K562 (cell line): Measurements from ENCODE around the gene CUX1. TPM values are rescaled to one million over a fixed set of nuclear protein-coding genes. Genes with fewer than 3 reads are reported as not detected.

Experiments
- ATAC-seq: fragments of 200-7000 bp; cut with Tn5 transposase; 3 replicates; pipeline ENCODE4 v1.9.1; 2020; ENCODE audit warnings: moderate library complexity
- BruUV-seq: library from RNA; stranded (reverse); fragments of 400-500 nt; replicated peaks from 2 replicates; lab custom pipeline; 2021; lab: Mats Ljungman, UMichigan
- CTCF ChIA-PET: fragments of 300-600 bp; formaldehyde crosslinking; extraction: SDS; loops from one replicate; lab custom pipeline; 2021; ENCODE audit warnings: low intra/inter-chr PET ratio; lab: Yijun Ruan, JAX
- POLR2A ChIA-PET: fragments of 300-600, 350-650 bp; sonication (Branson Sonifier 250); formaldehyde crosslinking; extraction: SDS; loops from one replicate; lab custom pipeline; 2021; ENCODE audit warnings: antibody characterized with exemption, inconsistent platforms; lab: Yijun Ruan, JAX
- DNase-seq, 4 experiments: peaks; one replicate each; pipeline versions ENCODE4 v3.0.0 to v3.0.0-alpha.2; 2011 to 2018; ENCODE audit warnings: low spot score in 3 of 4, mixed read lengths in 3 of 4; ENCODE audit errors: extremely low read depth in 1 of 4
- FAIRE-seq: peaks from 2 replicates; lab custom pipeline; 2011; peaks lifted over from hg19 to GRCh38; lab: Jason Lieb, UNC
- H2AFZ ChIP-seq: 2 replicates; pipeline ENCODE4 v1.6.0; 2011; ENCODE audit warnings: low read depth, low read length, control low read depth, inconsistent platforms
- H3K27ac ChIP-seq: fragments of 200-600 bp; 3 replicates; pipeline ENCODE4 v1.8.0; 2011; ENCODE audit warnings: low read depth, mild to moderate bottlenecking, control low read depth, inconsistent platforms, low read length, moderate library complexity, mixed read lengths; ENCODE audit errors: extremely low read depth
- H3K27me3 ChIP-seq, 2 experiments: fragments of 300-600 bp in 1 of 2; 2 replicates in 1 of 2; 3 replicates in 1 of 2; pipeline versions ENCODE4 v1.6.0 to v1.8.0; 2011; ENCODE audit warnings: inconsistent platforms in 2 of 2, low read length in 2 of 2, mild to moderate bottlenecking in 1 of 2, mixed read lengths in 1 of 2, moderate library complexity in 1 of 2; ENCODE audit not compliant: control insufficient read depth in 2 of 2, insufficient read depth in 2 of 2
- H3K36me3 ChIP-seq: fragments of 300-600 bp; 3 replicates; pipeline ENCODE4 v1.8.0; 2011; ENCODE audit warnings: mild to moderate bottlenecking, low read length, inconsistent platforms; ENCODE audit not compliant: control insufficient read depth, insufficient read depth
- H3K4me1 ChIP-seq, 2 experiments: fragments of 200-600 bp in 1 of 2; replicated peaks in 1 of 2; 2 replicates in 1 of 2; 3 replicates in 1 of 2; pipeline versions ENCODE4 v1.5.1 to v1.8.0; 2011; ENCODE audit warnings: inconsistent platforms in 2 of 2, low read length in 2 of 2, mild to moderate bottlenecking in 1 of 2, mixed read lengths in 1 of 2, moderate library complexity in 1 of 2; ENCODE audit not compliant: control insufficient read depth in 2 of 2, insufficient read depth in 2 of 2
- H3K4me2 ChIP-seq: 2 replicates; pipeline ENCODE4 v1.6.1; 2011; ENCODE audit warnings: low read length, control low read depth, inconsistent platforms, mixed read lengths; ENCODE audit not compliant: insufficient read depth
- H3K4me3 ChIP-seq: fragments of 200-600 bp; sonication (generic), shearing (Covaris generic); 2 replicates; pipeline ENCODE4 v1.5.1; 2016; ENCODE audit warnings: control low read depth, inconsistent platforms
- H3K79me2 ChIP-seq: fragments of 200-600 bp; 3 replicates; pipeline ENCODE4 v1.8.0; 2011; ENCODE audit warnings: low read length, inconsistent platforms; ENCODE audit not compliant: control insufficient read depth, insufficient read depth
- H3K9ac ChIP-seq, 2 experiments: 2 replicates each; pipeline versions ENCODE4 v1.6.0 to v1.6.1; 2011; ENCODE audit warnings: low read depth in 2 of 2, low read length in 2 of 2, control low read depth in 1 of 2, inconsistent platforms in 1 of 2, mild to moderate bottlenecking in 1 of 2, mixed read lengths in 1 of 2; ENCODE audit not compliant: insufficient read depth in 1 of 2
- H3K9me1 ChIP-seq: one replicate; pipeline ENCODE4 v1.6.0; 2011; ENCODE audit warnings: inconsistent platforms, mild to moderate bottlenecking, low read length, moderate library complexity; ENCODE audit not compliant: control insufficient read depth, insufficient read depth
- H3K9me3 ChIP-seq: replicated peaks from 2 replicates; pipeline ENCODE4 v1.5.1; 2011; ENCODE audit warnings: low read depth, low read length, inconsistent platforms; ENCODE audit not compliant: control insufficient read depth, insufficient read depth
- H4K20me1 ChIP-seq: replicated peaks from 2 replicates; pipeline ENCODE4 v1.6.1; 2011; ENCODE audit warnings: low read length, inconsistent platforms, mixed read lengths; ENCODE audit not compliant: control insufficient read depth, insufficient read depth
- CC2D1A ChIP-seq: fragments of 450-650 bp; IDR thresholded peaks from 2 replicates; pipeline ENCODE4 v1.6.1; 2017; ENCODE audit warnings: mild to moderate bottlenecking
- FOXJ3 ChIP-seq: sonication (generic); formaldehyde crosslinking; IDR thresholded peaks from 2 replicates; pipeline ENCODE4 v1.4.0; 2020; ENCODE audit warnings: mild to moderate bottlenecking, missing genetic modification reagents
- KDM1A ChIP-seq, 2 experiments: fragments of 450-650 bp; IDR thresholded peaks; 2 replicates each; pipeline ENCODE4 v1.6.1; 2016; ENCODE audit warnings: mild to moderate bottlenecking in 2 of 2
- ZNF212 ChIP-seq: fragments of 450-650 bp; formaldehyde crosslinking; IDR thresholded peaks from 2 replicates; pipeline ENCODE4 v1.4.0; 2020; ENCODE audit warnings: mild to moderate bottlenecking
- WGBS: fragments of 100-300 bp; shearing (Covaris generic); methylation state at CpG from one replicate; pipeline ENCODE4 v1.1.6; 2016; ENCODE audit warnings: low coverage, mixed read lengths; ENCODE audit not compliant: insufficient coverage; ENCODE audit errors: missing lambda C conversion rate; 5-methylcytosine and 5-hydroxymethylcytosine counted together
- in situ Hi-C: fragments of 300-500 bp; cut with MboI; formaldehyde crosslinking; loops from 4 replicates; pipeline ENCODE4 v1.15.0; 2018; ENCODE audit warnings: inconsistent platforms, mixed read lengths
- intact Hi-C: fragments of 100-400 bp; cut with micrococcal nuclease; formaldehyde crosslinking; loops from 2 replicates; pipeline ENCODE4 v1.14.2; 2022
- polyA plus RNA-seq, 8 experiments: library from polyadenylated mRNA; depleted of rRNA in 4 of 8; stranded (reverse) in 5 of 8; unstranded in 3 of 8; fragments of >200 nt; fragmentation: Nextera tagmentation in 2 of 8; fragmentation: Illumina TruSeq in 1 of 8; extraction: Ambion mirVana in 2 of 8; extraction: Trizol in 1 of 8; gene quantifications; 2 replicates each; pipeline versions ENCODE4 v1.2.1 to v1.2.3, GENCODE V29; 2011 to 2014; ENCODE audit warnings: inconsistent platforms in 1 of 8, missing spikeins in 1 of 8
- total RNA-seq, 7 experiments: library from RNA; depleted of rRNA in 6 of 7; stranded (reverse); fragments of >200 nt in 6 of 7; fragmentation: Illumina TruSeq in 2 of 7; extraction: Trizol in 2 of 7; gene quantifications; 2 replicates each; pipeline versions ENCODE4 v1.2.1 to v1.2.3, GENCODE V29; 2011 to 2021; ENCODE audit warnings: low replicate concordance in 1 of 7
- TF ChIP-seq, protein P1 (sequence below): sonication (generic); formaldehyde crosslinking; IDR thresholded peaks from 2 replicates; pipeline ENCODE4 v1.8.0; 2022; ENCODE audit warnings: missing genetic modification reagents, mild to moderate bottlenecking, moderate library complexity, borderline replicate concordance
- TF ChIP-seq, protein P2 (sequence below): fragments of 250-450 bp; sonication (Bioruptor Pico); IDR thresholded peaks from 2 replicates; pipeline ENCODE4 v1.4.0; 2020; ENCODE audit warnings: mild to moderate bottlenecking
- TF ChIP-seq, protein P3 (sequence below), 3 experiments: fragments of 200-800 bp in 1 of 3; fragments of 250-450 bp in 1 of 3; fragments of 450-650 bp in 1 of 3; sonication (Bioruptor Pico) in 1 of 3; sonication (Bioruptor generic) in 1 of 3; formaldehyde crosslinking in 1 of 3; IDR thresholded peaks; 2 replicates each; pipeline versions ENCODE4 v1.6.1 to v1.8.0; 2016 to 2022; ENCODE audit warnings: mild to moderate bottlenecking in 2 of 3, missing genetic modification characterization in 2 of 3, missing compliant biosample characterization in 1 of 3, moderate library complexity in 1 of 3

CUX1 gene
- total and polyA plus RNA-seq, 9 of the 15 experiments (the other 6 are each of a cell fraction or from before 2014, with no cell fraction given) = 3.6 to 55.3 (median 25.2) TPM

DNA sequence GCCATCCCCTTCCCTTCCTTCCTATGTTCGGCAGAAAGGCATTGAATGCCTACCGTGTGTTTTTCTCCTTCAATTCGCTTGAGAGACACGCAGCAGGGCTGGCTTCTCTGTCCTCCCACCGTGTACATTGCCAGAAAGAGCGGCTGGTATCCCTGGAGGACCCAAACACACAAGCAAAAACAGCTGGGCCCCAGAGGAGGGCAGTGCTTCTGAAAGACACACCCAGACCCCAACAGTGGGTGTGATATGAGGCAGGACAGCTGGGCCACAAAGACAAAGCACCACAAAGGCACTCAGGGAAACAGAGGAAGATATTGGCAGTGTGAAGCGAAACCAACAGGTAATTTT is 336.1 kb downstream of the CUX1 start:
- DNase-seq (no peak), FAIRE-seq (no peak), ATAC-seq (no peak)
- Histone ChIP-seq H3K79me2 (no peaks in the 10 kb centered on the region), H3K4me1 (peaks cover 23 to 28% of the 10 kb centered on the region in 2 experiments; a peak in 4 of 5 replicates), H2AFZ (no peak overlapping the region), H3K4me3 (no peak overlapping the region), H3K4me2 (no peak overlapping the region), H3K9me3 (no peaks in the 10 kb centered on the region), H3K27me3 (no peaks in the 10 kb centered on the region), H3K27ac (no peak overlapping the region), H4K20me1 (no peaks in the 10 kb centered on the region; the same call in 1 of the 2 replicates), H3K9me1 (peaks cover 3% of the 10 kb centered on the region), H3K9ac (no peak overlapping the region; a peak in 1 of 4 replicates), H3K36me3 (peaks cover 17% of the 10 kb centered on the region)
- POLR2A ChIA-PET = no interaction called here
- CTCF ChIA-PET = no interaction called here
- in situ Hi-C loops (no loop called here), intact Hi-C loops (no loop called here)
- no TSS peak for BruUV-seq
- WGBS = 78% methylated on average over 5 of the region's 7 CpGs
- TF ChIP-seq ZNF212 (no peak), KDM1A (IDR thresholded peaks at IDR 0.05) (no peak)
- TF ChIP-seq, protein P1, sequence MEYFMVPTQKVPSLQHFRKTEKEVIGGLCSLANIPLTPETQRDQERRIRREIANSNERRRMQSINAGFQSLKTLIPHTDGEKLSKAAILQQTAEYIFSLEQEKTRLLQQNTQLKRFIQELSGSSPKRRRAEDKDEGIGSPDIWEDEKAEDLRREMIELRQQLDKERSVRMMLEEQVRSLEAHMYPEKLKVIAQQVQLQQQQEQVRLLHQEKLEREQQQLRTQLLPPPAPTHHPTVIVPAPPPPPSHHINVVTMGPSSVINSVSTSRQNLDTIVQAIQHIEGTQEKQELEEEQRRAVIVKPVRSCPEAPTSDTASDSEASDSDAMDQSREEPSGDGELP = peak; percentile 25; the same call in 1 of the 2 replicates
- TF ChIP-seq, all 486 proteins: peak for 1

DNA sequence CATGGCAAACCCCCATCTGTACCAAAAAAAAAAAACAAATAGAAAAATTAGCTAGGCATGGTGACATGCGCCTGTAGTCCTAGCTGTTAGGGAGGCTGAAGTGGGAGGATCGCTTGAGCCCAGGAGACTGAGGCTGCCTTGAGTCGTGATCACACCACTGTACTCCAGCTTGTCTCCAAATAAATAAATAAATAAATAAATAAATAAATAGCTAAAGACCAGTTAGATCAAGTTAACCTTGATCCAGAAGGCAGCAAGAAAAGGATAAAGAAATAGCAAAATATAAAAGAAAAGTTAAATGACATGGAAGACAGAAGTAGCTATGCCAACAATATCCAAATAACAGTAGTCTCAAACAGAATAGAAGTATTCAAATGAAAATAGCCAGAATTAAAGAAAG is 337.0 kb downstream of the CUX1 start:
- DNase-seq = no peak
- FAIRE-seq = no peak
- BruUV-seq = no TSS peak
- no peak overlapping the region for H3K27ac ChIP-seq
- peaks cover 23% of the 10 kb centered on the region for H3K36me3 ChIP-seq
- WGBS = 96% methylated on average over 3 of the region's 3 CpGs
- H4K20me1 ChIP-seq = no peaks in the 10 kb centered on the region; the same call in 1 of the 2 replicates
- CTCF ChIA-PET = no interaction called here
- H2AFZ ChIP-seq = no peak overlapping the region
- no peaks in the 10 kb centered on the region for H3K79me2 ChIP-seq
- H3K4me2 ChIP-seq = no peak overlapping the region
- H3K4me3 ChIP-seq = no peak overlapping the region
- peaks cover 3% of the 10 kb centered on the region for H3K9me1 ChIP-seq
- H3K9ac ChIP-seq = no peak overlapping the region
- H3K27me3 ChIP-seq = no peaks in the 10 kb centered on the region
- in situ Hi-C loops = no loop called here
- intact Hi-C loops = no loop called here
- POLR2A ChIA-PET = no interaction called here
- H3K9me3 ChIP-seq = no peaks in the 10 kb centered on the region
- peaks cover 23 to 28% of the 10 kb centered on the region in 2 experiments; a peak in 4 of 5 replicates for H3K4me1 ChIP-seq
- no peak for ATAC-seq
- TF ChIP-seq, protein P2, sequence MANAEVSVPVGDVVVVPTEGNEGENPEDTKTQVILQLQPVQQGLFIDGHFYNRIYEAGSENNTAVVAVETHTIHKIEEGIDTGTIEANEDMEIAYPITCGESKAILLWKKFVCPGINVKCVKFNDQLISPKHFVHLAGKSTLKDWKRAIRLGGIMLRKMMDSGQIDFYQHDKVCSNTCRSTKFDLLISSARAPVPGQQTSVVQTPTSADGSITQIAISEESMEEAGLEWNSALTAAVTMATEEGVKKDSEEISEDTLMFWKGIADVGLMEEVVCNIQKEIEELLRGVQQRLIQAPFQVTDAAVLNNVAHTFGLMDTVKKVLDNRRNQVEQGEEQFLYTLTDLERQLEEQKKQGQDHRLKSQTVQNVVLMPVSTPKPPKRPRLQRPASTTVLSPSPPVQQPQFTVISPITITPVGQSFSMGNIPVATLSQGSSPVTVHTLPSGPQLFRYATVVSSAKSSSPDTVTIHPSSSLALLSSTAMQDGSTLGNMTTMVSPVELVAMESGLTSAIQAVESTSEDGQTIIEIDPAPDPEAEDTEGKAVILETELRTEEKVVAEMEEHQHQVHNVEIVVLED (CRISPR knock-in tag) = no peak
- no peak for TF ChIP-seq CC2D1A
- TF ChIP-seq FOXJ3 (CRISPR knock-in tag) = no peak
- TF ChIP-seq, protein P3, sequence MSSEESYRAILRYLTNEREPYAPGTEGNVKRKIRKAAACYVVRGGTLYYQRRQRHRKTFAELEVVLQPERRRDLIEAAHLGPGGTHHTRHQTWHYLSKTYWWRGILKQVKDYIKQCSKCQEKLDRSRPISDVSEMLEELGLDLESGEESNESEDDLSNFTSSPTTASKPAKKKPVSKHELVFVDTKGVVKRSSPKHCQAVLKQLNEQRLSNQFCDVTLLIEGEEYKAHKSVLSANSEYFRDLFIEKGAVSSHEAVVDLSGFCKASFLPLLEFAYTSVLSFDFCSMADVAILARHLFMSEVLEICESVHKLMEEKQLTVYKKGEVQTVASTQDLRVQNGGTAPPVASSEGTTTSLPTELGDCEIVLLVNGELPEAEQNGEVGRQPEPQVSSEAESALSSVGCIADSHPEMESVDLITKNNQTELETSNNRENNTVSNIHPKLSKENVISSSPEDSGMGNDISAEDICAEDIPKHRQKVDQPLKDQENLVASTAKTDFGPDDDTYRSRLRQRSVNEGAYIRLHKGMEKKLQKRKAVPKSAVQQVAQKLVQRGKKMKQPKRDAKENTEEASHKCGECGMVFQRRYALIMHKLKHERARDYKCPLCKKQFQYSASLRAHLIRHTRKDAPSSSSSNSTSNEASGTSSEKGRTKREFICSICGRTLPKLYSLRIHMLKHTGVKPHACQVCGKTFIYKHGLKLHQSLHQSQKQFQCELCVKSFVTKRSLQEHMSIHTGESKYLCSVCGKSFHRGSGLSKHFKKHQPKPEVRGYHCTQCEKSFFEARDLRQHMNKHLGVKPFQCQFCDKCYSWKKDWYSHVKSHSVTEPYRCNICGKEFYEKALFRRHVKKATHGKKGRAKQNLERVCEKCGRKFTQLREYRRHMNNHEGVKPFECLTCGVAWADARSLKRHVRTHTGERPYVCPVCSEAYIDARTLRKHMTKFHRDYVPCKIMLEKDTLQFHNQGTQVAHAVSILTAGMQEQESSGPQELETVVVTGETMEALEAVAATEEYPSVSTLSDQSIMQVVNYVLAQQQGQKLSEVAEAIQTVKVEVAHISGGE (CRISPR knock-in tag; IDR thresholded peaks at IDR 0.05) = no peak
